RCC 7860 (cell line): ENCODE measurements around the gene NFATC3.
A peak's percentile ranks its signal among the peaks of the same experiment; 100 is the strongest.

ENCODE experiments used
- DNase-seq: peaks from one replicate; pipeline ENCODE4 v3.0.0-alpha.2; 2015; ENCODE audit warnings: low spot score
- FAIRE-seq: peaks from 2 replicates; lab custom pipeline; 2012; peaks lifted over from hg19 to GRCh38; lab: Jason Lieb, UNC

Gene NFATC3

DNA sequence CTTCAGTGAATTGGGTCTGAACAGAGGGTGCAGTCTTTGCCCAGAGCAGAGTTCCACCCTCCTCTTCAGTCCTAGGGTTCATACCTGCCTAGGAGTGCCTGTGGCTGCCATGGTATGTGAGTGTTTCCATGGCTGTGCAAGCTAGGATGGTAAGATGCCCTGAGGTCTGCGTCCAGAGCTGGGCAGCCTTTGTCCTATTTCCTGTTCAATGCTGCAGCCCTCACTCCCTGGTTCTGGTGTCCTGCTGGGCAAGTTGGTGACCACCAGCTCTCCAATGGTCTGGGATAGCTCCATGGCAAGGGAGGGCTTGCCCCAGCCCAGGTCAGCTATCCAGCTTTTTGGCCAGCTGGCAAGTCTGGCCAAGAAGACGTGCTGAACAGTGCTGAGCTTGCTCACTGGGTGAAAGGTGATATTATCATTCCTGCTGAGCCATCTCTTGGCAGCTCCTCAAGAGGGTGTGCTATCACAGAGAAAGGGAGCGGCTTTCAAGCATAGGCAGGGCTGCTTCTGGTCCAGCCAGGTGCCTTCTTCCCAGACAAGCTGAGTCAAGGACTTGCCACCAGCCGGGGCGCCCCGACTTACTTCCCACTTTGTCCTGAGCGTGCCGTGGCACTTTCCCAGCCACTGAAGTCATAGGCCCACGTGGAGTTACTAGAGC lies 13.0 kb upstream of the NFATC3 start:
- FAIRE-seq (no peak), DNase-seq (no peak)

GRCh38 chr16:68073902-68074760 lies 11.0 kb upstream of the NFATC3 start:
- no peak for FAIRE-seq

DNA sequence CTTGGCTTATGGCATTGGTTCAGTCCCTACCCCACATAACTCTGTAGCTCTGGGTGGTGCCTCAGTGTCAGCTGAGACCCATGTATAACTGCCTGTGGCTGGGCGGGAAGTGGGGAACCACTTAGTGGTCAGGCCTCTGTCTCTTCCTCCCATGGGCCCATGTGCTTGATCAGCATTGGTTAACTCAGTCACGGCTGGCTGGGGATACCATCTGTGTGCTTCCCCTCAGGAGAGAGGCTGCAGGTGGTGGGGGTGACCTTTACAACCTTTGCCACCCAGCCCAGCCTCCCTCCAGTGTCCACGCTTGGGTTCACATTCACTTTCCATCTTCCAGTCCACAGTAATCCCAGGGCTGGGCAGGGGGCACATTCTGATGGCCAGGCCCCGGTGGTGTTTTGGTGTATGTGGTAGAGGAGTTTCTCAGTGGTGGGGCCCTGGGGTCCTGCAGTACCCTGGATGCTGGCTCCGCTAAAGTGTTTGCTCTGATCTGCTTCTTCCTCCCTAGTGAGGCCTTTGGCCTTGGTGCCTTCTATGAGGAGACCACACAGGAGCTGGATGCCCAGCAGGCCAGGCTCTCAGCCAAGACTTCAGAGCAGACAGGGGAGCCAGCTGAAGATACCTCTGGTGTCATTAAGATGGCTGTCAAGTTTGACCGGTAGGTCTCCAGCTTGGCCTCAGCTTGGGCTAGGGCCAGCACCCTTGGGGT lies 10.2 kb upstream of the NFATC3 start:
- DNase-seq (no peak), FAIRE-seq (no peak)

More at GRCh38 chr16:68073902-68074760, 11.0 kb upstream of the NFATC3 start:
- DNase-seq: no peak

DNA sequence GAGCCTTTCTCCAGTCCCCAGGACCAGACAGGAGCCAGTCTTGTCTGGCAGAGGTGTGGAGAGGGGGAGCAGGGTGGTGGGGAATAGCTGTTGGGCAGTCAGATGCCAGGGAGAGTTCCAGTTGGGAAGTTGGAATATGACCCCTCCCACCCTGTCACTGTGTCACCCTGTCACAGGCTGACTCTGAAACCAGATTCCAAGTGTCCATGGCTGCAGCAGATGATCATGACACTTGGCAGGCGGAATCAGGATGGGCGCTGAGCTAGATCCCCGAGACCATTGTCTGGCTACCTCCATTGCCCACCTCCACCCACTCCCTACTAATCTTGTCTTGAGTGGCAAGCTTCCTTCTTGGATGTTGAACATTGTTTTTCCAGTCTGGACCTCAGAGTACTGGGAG lies 9.2 kb upstream of the NFATC3 start:
- no peak for FAIRE-seq

GRCh38 chr16:68076560-68076959 lies 8.6 kb upstream of the NFATC3 start:
- FAIRE-seq (no peak), DNase-seq (no peak)

More for the DNA sequence above, 9.2 kb upstream of the NFATC3 start:
- no peak for DNase-seq

DNA sequence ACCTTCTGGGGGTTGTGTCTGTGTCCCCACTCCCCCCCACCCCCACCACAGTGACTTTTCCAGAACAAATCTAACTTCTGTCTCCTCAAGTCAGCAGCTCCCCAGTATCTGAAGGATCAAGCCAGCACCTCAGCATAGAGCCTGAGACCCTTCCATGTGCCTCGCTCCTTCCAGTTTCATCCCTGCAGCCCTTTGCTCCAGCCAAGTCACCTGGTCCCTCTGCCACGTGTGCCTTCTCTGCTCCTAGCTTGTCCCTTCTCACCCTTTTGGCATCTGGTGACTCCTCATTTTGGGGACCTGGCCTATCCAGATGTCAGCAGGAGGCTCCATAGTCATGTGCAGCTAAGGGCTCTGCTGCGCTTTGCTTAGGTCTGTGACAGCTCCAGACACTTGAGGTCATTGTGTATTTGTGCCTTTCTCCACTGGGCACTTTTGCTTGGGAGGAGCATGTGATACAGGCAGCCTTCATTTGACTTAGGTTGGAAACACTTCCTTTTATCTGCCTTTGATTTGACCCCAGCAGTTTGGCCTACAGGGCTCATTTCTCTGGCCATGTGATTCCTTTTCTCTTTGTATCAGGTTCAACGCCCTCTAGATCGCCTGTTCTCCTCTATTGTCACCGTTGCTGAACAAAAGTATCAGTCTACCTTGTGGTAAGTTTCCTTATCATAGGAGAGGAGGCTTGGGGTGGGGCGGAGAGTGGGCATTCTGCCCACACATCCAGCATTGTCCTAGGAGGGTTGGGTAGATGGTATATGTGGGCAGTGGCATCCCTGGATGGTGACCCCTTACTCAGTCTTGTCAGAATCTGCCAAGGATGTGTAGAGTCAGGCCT lies 7.1 kb upstream of the NFATC3 start:
- no peak for DNase-seq
- FAIRE-seq: no peak

DNA sequence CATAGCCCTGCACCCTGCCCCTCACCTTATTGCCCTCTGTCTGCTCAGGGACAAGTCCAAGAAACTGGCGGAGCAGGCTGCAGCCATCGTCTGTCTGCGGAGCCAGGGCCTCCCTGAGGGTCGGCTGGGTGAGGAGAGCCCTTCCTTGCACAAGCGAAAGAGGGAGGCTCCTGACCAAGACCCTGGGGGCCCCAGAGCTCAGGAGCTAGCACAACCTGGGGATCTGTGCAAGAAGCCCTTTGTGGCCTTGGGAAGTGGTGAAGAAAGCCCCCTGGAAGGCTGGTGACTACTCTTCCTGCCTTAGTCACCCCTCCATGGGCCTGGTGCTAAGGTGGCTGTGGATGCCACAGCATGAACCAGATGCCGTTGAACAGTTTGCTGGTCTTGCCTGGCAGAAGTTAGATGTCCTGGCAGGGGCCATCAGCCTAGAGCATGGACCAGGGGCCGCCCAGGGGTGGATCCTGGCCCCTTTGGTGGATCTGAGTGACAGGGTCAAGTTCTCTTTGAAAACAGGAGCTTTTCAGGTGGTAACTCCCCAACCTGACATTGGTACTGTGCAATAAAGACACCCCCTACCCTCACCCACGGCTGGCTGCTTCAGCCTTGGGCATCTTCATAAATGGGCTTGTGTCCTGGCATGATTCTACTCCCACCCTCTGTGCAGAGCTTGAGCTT lies 6.3 kb upstream of the NFATC3 start:
- no peak for FAIRE-seq
- no peak for DNase-seq

DNA sequence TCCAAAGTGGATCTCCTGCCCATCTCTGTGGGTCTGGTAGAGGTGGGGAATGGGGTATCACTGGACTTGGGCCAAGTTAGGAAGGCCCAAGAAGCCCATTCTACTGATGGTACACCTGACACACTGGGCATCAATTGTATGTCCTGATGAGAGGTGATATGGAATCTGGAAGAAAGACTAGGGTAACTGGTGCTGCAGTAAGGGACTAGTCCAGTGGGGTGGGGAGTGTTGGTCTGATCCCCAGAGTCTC lies 5.9 kb upstream of the NFATC3 start:
- DNase-seq (no peak), FAIRE-seq (no peak)

DNA sequence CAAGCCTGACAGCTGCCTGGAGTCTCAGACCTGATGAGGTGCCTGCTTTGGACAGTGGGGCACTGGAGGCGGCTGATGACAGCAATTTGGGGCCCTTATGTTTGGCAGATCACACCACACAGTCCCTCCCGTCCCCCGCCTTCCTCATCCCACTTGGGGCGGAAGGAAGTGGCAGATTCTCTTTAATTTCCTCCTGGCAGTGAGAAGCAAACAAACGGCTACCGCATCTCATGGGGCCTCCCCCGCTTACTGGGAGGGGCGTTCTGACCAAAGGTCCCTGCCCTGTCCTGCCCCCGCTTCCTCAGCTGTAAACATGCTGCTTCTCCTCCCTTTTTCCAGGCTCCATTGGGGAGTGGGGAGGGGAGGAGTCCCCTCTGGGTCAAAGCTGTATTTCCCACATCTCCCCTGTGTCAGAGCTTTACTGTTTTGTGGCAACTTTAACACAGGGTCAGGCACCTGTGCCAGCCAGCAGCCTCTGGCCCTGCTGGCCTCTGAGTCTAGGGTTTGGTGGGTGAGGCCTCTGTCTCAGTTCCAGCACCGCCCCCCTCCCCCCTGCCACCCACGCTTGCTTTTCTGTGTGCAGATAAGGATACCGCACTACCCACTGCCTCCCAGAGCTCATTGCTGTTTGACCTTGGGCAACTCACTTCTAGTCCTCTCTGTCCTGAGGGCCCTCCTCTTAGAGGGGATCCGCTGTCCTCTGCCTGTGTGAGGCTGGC lies 5.4 kb upstream of the NFATC3 start:
- FAIRE-seq (no peak), DNase-seq (no peak)

DNA sequence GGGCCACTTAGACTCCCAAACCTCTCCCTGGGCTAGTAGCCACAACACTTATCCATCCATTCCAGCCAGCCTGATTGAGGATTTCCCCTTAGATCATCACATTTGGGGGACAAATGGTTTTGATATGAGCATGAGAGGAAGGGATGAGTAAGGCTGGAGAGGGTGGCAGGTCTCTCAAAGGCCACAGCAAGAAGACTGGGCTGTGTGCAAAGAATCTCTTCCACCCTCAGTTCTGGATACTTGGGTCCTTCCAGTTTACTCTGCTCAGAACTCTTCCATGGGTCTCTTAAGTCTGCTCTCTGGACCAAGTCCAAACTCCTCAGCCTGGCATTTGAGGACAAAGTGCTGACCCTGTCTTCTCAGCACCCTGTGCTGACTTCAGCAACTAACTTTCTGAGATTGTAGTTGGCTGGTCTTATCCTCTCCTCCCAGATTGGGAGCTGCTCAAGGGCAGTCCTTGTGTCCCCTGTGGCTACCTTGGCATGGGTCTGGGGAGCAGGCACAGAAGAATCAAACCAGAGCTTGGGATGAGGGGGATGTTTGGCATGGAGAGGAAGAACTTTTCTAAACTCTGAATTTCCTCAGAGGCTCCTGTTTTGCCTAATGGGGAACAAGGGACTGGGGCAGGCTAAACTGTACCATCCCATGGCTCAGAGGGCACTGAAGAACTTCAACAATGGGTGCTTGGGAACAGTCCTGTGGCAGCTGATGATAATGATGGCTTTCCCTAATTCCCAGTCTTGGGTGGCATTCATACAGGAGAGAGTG lies 3.1 kb upstream of the NFATC3 start:
- no peak for DNase-seq
- FAIRE-seq: no peak

DNA sequence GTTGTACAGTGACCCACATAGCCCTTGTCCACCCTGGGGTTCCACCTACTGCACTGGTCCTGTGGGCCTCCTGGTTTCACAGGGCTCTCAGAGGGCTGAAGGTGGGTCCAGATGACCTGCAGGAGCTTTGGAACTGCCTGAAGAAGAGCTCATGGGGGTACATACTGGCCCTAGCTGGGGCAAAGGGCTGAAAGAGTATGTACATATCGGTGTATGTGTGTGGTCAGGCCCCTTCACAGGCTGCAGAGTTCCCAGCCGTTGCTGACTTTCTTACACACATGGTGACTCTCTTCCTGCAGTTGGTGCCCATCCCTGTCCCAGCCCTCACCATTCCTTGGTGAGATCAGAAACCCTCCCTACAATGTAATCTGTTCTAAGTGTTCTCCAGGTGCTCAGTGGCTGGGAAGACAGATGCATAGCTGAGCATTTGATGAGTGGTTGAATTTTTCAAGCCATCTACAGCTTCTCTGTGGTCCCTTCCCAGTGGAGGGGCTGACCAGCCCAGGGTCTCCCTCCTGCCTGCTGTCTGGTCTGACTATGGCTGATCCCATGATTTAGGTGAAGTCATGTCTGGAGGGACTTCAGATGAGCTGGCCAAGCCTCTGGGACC lies 2.4 kb upstream of the NFATC3 start:
- no peak for DNase-seq

DNA sequence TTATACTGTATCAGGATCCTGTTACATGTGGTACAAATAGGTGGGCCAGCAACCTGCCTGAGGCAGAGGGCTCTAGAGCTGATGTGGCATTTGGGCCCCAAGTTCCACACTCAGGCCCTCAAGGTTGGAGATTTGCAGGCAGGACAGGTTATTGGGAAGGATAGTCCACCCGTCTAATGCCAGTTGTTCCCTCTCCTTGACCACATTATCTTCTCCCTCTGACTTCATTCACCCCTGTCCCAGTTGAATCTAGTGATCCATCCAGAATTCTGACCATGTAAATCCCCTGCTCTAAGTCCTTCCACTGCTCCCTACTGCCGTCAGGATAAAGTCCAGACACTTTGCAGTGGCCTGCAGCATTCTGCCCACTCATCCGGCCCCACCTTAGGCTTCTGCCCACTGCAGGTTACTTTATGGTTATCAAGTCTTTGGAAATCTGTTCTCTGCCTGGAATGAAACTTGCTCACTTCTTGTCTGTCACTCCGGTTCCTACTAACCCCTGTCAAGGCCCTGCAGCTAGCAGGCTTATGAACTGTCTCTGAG lies 1.9 kb upstream of the NFATC3 start:
- DNase-seq (no peak), FAIRE-seq (no peak)

More for the DNA sequence above, 2.4 kb upstream of the NFATC3 start:
- no peak for FAIRE-seq

DNA sequence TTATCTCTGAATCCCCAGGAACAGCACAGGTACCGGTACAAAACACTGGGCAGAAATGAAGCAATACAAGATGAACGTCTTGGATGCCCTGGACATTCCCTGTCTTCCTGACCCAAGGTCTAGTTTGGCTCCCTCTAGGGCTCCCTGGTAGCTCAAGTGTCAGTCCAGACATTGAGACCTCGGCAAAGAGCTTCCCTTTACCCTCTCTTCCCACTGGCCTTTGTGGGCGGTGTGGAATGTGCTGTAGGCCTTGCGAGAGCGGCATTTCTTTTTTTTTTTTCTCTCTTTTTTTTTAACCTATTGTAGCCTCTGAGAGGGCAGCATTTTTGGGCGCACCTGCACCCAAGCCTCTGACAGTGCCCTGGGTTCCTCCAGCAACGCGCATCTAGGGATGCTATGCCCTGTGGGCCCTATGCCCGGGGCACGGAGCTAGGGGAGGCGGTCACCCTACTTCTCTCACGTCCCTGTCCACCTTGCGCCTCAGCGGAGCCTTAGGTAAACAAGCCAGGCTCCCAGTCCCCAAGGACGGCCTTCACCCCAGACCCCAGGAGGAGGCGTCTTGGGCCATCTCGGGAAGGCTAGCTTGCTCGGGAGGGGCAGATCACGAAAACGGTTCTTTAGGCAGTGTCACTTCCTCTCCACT lies 1.2 kb upstream of the NFATC3 start:
- no peak for DNase-seq
- no peak for FAIRE-seq

- no peak for FAIRE-seq
- no peak for DNase-seq
These were observed 489 bp upstream of the NFATC3 start for GRCh38 chr16:68084504-68085258.

GRCh38 chr16:68086336-68086841 lies 1.2 kb downstream of the NFATC3 start:
- FAIRE-seq (peak; percentile 75), DNase-seq (peak; percentile 49)

- FAIRE-seq (peak; percentile 8), DNase-seq (peak; percentile 17)
These were observed 1.7 kb downstream of the NFATC3 start for GRCh38 chr16:68086860-68087268.

- no peak for FAIRE-seq
- no peak for DNase-seq
These were observed 2.5 kb downstream of the NFATC3 start for GRCh38 chr16:68087688-68088087.
